Measurements from ENCODE around the gene GNAS.

GRCh38 chr20:58926802-58927489 lies 74.4 kb downstream of the GNAS start:
- TF ChIP-seq, protein P1, sequence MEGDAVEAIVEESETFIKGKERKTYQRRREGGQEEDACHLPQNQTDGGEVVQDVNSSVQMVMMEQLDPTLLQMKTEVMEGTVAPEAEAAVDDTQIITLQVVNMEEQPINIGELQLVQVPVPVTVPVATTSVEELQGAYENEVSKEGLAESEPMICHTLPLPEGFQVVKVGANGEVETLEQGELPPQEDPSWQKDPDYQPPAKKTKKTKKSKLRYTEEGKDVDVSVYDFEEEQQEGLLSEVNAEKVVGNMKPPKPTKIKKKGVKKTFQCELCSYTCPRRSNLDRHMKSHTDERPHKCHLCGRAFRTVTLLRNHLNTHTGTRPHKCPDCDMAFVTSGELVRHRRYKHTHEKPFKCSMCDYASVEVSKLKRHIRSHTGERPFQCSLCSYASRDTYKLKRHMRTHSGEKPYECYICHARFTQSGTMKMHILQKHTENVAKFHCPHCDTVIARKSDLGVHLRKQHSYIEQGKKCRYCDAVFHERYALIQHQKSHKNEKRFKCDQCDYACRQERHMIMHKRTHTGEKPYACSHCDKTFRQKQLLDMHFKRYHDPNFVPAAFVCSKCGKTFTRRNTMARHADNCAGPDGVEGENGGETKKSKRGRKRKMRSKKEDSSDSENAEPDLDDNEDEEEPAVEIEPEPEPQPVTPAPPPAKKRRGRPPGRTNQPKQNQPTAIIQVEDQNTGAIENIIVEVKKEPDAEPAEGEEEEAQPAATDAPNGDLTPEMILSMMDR (IDR thresholded peaks at IDR 0.05) = no peak
- TF ChIP-seq POLR2A (IDR thresholded peaks at IDR 0.05) = no peak
